Ovary (tissue), 9 donors: ENCODE data around the gene PRM2. TPM values are rescaled to one million over a fixed set of nuclear protein-coding genes. Genes with fewer than 3 reads are reported as not detected.

Experiments used
- DNase-seq, 5 donors: peaks; one replicate each; pipeline ENCODE4 v3.0.0-alpha.2; 2019 to 2020
- H3K27ac ChIP-seq, 2 donors: fragments of 200-600 bp; one replicate each; pipeline versions ENCODE4 v1.5.1 to v1.8.0; 2019 to 2022
- H3K27me3 ChIP-seq: fragments of 200-600 bp; one replicate; pipeline ENCODE4 v1.8.0; 2022
- H3K36me3 ChIP-seq: fragments of 200-600 bp; sonication (generic); one replicate; pipeline ENCODE4 v1.5.1; 2019
- H3K4me1 ChIP-seq: one replicate; pipeline ENCODE4 v1.8.1; 2013; ENCODE audit warnings: mild to moderate bottlenecking, moderate library complexity; ENCODE audit not compliant: insufficient read depth
- H3K4me3 ChIP-seq: fragments of 200-600 bp; sonication (generic); one replicate; pipeline ENCODE4 v1.5.1; 2017
- H3K9me3 ChIP-seq, 2 donors: fragments of 200-600 bp in 1 of 2; sonication (generic) in 1 of 2; one replicate each; pipeline versions ENCODE4 v1.5.1 to v1.8.1; 2013 to 2019; ENCODE audit warnings: mild to moderate bottlenecking in 1 of 2, moderate library complexity in 1 of 2
- EP300 ChIP-seq: sonication (generic); formaldehyde crosslinking; IDR thresholded peaks from one replicate; pipeline ENCODE4 v1.6.1; 2017; ENCODE audit warnings: antibody characterized with exemption
- POLR2A ChIP-seq: fragments of 450-650 bp; IDR thresholded peaks from one replicate; pipeline ENCODE4 v1.6.1; 2017; ENCODE audit warnings: antibody characterized with exemption, mild to moderate bottlenecking, moderate library complexity
- WGBS, 3 donors: extraction: QIAGEN DNeasy Blood & Tissue Kit in 1 of 3; methylation state at CpG; one replicate each; pipeline versions ENCODE4 v1.1.5 to v1.1.7; 2013 to 2017; 5-methylcytosine and 5-hydroxymethylcytosine counted together
- intact Hi-C, 4 donors: fragments of 100-400 bp; cut with DNase I; formaldehyde crosslinking; loops; one replicate each; pipeline versions ENCODE4 v1.11.0 to v1.15.1; 2022 to 2023
- polyA plus RNA-seq, 2 donors: library from polyadenylated mRNA; stranded (reverse); fragments of 200-250 nt in 1 of 2; fragments of 350-450 nt in 1 of 2; fragmentation: Illumina TruSeq in 1 of 2; extraction: RNeasy Lipid Tissue Mini Kit (QIAGEN cat#74804) in 1 of 2; gene quantifications; one replicate each; pipeline ENCODE4 v1.2.3, GENCODE V29; 2013 to 2014
- total RNA-seq, 7 donors: library from RNA; depleted of rRNA in 2 of 7; stranded (reverse); fragments of >200 nt in 2 of 7; fragmentation: NEBNext Ultra II Directional in 3 of 7; extraction: Animal tissue kit (Norgen Biotek cat#: 25700) in 3 of 7; gene quantifications; one replicate each; pipeline versions ENCODE4 v1.1.0 to v1.2.4, GENCODE V29; 2016 to 2023
- TF ChIP-seq, protein P1 (sequence below), 3 donors: fragments of 450-650 bp in 2 of 3; fragments of 200-600 bp in 1 of 3; IDR thresholded peaks; one replicate each; pipeline versions ENCODE4 v1.5.1 to v1.8.0; 2016 to 2022; ENCODE audit warnings: antibody characterized with exemption in 3 of 3, mild to moderate bottlenecking in 1 of 3
- donor health status: DM: no; HTN: no; CAD: no; lungs with moderate emphysema.
- donor health status: DM: no; HTN: no; CAD: no.
- donor health status: Bipolar disorder and iron deficiency.
- donor health status: DM: yes; HTN: yes; CAD: no.
- donor health status: DM: no; HTN: no; CAD: no.
- donor health status: DM: yes; HTN: yes; CAD: no.

Gene PRM2
- total and polyA plus RNA-seq, 9 donors, result not detected

DNA sequence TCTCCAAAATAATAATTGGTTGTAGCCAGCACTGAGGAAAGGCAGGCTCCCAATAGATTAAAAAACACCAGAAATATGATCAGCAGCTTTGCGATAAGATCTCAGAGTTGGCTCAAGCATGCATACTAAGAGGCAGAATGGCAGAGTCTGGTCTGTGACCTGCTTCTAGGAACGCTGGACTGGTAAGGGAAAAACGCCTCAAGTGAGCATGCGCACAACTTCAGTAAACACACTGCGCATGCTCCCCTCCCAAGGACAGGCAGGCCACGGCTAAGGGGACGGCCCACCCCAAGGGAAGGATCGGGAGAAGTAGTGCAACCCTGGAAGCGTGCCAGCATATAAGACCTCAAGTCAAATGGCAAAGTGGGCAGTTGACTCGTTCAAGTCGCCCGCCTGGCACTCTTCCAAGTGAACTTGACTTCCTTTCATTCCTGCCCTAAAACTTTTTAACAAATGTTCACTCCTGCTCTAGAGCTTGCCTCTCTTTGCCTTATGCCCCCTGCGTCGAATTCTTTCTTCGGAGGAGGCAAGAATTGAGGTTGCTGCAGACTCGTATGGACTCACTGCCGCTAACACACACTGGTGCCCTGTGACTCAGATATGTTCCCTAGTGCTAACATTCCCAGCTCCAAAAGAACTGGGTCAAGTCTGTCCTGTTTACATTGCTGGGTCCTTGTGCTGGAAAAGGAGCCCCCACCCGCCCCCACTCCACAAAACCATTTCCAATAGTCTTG lies 27.3 kb upstream of the PRM2 start:
- no peaks in the 10 kb centered on the region for H3K27me3 ChIP-seq
- no peaks in the 10 kb centered on the region for H3K36me3 ChIP-seq
- WGBS, 3 donors, result 77 to 79% (median 79%) methylated on average over 18 of the region's 18 CpGs
- intact Hi-C loops, result no loop called here
- H3K4me1 ChIP-seq, result no peaks in the 10 kb centered on the region
- no peaks in the 10 kb centered on the region for H3K9me3 ChIP-seq
- TF ChIP-seq EP300, result no peak
- TF ChIP-seq POLR2A, result no peak
- TF ChIP-seq, protein P1, sequence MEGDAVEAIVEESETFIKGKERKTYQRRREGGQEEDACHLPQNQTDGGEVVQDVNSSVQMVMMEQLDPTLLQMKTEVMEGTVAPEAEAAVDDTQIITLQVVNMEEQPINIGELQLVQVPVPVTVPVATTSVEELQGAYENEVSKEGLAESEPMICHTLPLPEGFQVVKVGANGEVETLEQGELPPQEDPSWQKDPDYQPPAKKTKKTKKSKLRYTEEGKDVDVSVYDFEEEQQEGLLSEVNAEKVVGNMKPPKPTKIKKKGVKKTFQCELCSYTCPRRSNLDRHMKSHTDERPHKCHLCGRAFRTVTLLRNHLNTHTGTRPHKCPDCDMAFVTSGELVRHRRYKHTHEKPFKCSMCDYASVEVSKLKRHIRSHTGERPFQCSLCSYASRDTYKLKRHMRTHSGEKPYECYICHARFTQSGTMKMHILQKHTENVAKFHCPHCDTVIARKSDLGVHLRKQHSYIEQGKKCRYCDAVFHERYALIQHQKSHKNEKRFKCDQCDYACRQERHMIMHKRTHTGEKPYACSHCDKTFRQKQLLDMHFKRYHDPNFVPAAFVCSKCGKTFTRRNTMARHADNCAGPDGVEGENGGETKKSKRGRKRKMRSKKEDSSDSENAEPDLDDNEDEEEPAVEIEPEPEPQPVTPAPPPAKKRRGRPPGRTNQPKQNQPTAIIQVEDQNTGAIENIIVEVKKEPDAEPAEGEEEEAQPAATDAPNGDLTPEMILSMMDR (IDR thresholded peaks at IDR 0.05), result no peak
- H3K27ac ChIP-seq, result no peak overlapping the region
- no peak for DNase-seq
- H3K4me3 ChIP-seq, result no peak overlapping the region

DNA sequence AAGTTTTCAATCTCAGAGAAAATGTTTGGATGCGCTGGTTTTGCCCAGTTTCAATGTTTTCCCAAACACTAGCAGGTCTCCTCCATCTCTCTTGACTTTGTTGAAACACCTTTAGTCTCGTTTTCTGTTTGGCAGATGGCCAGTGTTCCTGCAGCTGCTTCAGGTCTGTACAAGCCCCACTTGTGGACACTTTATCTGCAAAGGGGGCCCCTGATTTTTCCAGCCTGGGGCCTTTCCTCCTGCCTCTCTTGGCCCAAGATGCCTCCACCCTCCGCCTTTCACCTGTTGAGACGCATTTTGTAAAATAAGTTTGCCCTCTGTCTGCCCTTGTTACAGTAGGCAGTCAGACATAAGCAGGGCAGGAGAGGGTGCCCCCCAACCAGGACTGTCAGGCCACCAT lies 26.7 kb upstream of the PRM2 start:
- Histone ChIP-seq H3K4me3 (no peak overlapping the region), H3K4me1 (no peaks in the 10 kb centered on the region), H3K9me3 (no peaks in the 10 kb centered on the region), H3K27me3 (no peaks in the 10 kb centered on the region), H3K36me3 (no peaks in the 10 kb centered on the region), H3K27ac (no peak overlapping the region)
- no peak for DNase-seq
- intact Hi-C loops, result no loop called here
- TF ChIP-seq POLR2A, result no peak
- TF ChIP-seq, protein P1 (IDR thresholded peaks at IDR 0.05), result no peak
- no peak for TF ChIP-seq EP300
- 63 to 81% (median 81%) methylated on average over 4 of the region's 4 CpGs for WGBS, 3 donors

DNA sequence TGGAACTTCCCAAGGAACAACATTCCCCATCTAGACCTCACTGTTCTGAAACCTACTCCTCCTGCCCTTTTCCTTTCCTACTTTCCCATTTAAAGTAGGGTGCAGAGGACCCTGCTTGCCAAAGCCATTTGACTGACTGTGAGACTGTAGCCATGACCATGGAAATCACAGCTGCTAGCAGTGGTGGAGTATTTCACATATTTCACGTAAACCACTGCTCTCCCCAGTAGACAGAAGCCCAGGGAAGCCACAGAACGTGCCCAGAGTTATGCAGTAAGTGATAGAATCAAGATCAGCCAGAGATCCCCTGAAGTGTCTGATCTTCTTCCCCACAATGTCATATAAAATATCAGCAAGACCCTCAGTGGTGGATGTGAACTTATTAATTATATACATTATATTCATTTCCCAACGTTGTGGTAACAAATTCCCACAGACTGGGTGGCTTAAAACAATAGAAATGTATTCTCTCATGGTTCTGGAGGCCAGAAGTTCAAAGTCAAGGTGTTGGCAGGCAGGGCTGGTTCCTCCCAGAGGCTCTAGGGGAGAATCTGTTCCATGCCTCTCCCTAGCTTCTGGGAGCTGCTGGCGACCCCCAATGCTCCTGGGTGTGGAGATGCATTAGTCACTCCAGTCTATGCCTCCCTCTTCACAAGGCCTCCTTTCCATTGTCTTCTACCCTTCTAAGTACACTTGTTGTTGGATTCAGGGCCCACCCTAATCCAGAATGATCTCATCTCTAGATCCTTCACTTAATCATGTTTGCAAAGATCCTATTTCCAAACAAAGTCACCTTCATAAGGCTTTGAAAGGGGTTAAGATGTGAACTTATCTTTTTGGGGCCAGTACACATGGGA lies 25.6 kb upstream of the PRM2 start:
- Histone ChIP-seq H3K27ac (no peak overlapping the region), H3K9me3 (no peaks in the 10 kb centered on the region), H3K4me1 (peaks cover 4% of the 10 kb centered on the region), H3K27me3 (no peaks in the 10 kb centered on the region), H3K36me3 (no peaks in the 10 kb centered on the region), H3K4me3 (no peak overlapping the region)
- TF ChIP-seq POLR2A (no peak), EP300 (no peak)
- TF ChIP-seq, protein P1 (IDR thresholded peaks at IDR 0.05), result no peak
- intact Hi-C loops, result no loop called here
- 69 to 75% (median 71%) methylated on average over 4 of the region's 4 CpGs for WGBS, 3 donors
- no peak for DNase-seq

DNA sequence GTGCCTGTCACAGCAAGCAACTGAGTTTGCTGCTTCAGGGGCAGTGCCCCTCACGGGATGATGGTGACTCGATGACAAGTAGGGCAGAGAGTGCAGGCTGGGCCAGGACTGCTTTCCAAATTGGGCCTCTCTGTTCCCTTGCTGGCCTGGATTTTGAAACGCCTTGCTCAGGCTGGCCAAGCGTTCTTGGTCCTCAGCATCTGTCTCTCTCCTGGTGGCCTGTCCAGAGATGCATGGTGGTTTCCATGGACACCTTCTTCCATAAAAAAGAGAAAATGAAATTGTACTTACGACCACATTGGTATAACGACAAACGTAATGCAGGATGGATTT lies 24.2 kb upstream of the PRM2 start:
- intact Hi-C loops, result no loop called here
- 90 to 94% (median 92%) methylated on average over 7 of the region's 7 CpGs for WGBS, 3 donors

More for the DNA sequence above, 24.2 kb upstream of the PRM2 start:
- H3K4me3 ChIP-seq, result no peak overlapping the region
- TF ChIP-seq, protein P1 (IDR thresholded peaks at IDR 0.05), result no peak
- no peaks in the 10 kb centered on the region for H3K9me3 ChIP-seq
- H3K27ac ChIP-seq, result no peak overlapping the region
- DNase-seq, result no peak
- H3K27me3 ChIP-seq, result no peaks in the 10 kb centered on the region
- no peaks in the 10 kb centered on the region for H3K36me3 ChIP-seq
- peaks cover 4% of the 10 kb centered on the region for H3K4me1 ChIP-seq
